ENCODE measurements around the gene IL1RAPL2.

DNA sequence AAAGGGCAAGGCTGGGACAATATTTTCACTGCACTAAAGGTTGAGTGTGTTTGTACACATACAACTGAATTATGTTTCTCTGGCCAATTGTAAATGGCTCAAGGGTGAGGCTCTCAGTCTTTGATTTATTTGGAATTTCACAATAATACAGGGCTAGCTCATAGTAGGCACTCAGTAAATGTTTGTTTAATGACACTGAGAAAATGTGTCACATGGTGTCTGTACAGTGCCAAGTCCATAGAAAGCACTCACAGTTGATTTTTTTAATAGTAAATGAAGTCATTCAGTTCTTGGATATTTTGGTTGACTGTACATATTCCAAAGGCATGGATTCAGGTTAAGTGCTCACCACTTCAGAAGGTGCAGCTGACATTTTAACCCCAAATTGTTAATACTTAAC, 176.4 kb downstream of the IL1RAPL2 start:
- TF ChIP-seq, protein P1, sequence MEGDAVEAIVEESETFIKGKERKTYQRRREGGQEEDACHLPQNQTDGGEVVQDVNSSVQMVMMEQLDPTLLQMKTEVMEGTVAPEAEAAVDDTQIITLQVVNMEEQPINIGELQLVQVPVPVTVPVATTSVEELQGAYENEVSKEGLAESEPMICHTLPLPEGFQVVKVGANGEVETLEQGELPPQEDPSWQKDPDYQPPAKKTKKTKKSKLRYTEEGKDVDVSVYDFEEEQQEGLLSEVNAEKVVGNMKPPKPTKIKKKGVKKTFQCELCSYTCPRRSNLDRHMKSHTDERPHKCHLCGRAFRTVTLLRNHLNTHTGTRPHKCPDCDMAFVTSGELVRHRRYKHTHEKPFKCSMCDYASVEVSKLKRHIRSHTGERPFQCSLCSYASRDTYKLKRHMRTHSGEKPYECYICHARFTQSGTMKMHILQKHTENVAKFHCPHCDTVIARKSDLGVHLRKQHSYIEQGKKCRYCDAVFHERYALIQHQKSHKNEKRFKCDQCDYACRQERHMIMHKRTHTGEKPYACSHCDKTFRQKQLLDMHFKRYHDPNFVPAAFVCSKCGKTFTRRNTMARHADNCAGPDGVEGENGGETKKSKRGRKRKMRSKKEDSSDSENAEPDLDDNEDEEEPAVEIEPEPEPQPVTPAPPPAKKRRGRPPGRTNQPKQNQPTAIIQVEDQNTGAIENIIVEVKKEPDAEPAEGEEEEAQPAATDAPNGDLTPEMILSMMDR (IDR thresholded peaks at IDR 0.05; ENCODE audit: low read depth, low read length), result no peak
- TF ChIP-seq EZH2phosphoT487 (IDR thresholded peaks at IDR 0.05; ENCODE audit: low read depth), result no peak

Data from OCI-LY3 (cell line).